HG03097 (cell line): Measurements from ENCODE around the gene AKAP8L.
"Not testable (repeated sequence)": the region's sequence is repeated elsewhere in the genome, so short reads cannot be mapped to it uniquely, and the experiment has no call there.

Source experiments
- ATAC-seq: cut with Tn5 transposase; IDR thresholded peaks from one replicate; pipeline ENCODE4 v1.9.1; 2021; ENCODE audit not compliant: unreplicated experiment, low FRiP score

The AKAP8L gene

GRCh38 chr19:15360015-15360414 lies 58.8 kb downstream of the AKAP8L start:
- ATAC-seq: not testable (repeated sequence)

DNA sequence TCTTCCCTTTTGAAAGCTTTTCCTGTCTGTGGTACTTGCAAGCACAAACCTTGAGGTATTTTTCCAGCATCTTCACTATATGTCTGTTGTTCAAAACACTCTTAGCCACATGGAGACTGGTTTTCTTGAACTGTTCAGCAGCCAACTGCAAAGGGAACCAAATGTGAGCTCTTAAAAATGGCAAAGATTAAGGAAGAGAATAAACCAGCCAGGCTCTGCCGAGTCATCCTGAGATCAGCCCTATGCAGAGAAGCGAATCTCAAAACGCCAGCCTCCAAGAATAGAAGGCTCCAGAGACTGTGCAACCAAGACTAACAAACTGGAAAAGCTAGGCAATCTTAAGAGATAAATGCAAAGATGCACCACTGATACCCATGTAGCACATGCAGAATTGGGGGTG lies 59.9 kb downstream of the AKAP8L start:
- no peak for ATAC-seq

DNA sequence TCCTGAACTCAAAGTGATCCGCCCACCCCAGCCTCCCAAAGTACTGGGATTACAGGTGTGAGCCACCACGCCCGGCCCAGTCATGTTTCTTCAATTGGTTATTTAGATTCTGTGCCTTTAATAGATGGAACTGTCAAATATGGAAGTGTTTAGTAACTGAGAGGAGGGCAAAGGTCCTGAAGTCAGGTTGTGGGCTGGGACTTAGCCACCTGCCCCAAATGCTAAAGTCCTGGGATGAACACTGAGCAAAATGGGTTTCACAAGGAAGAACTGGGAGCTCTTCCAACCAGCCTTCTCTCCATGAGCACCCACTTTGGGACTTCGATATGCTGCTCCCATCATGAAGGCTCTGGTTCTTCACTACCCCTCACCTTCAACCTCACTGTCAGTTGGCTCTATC lies 60.9 kb downstream of the AKAP8L start:
- no peak for ATAC-seq

GRCh38 chr19:15354566-15355296 lies 64.1 kb downstream of the AKAP8L start:
- ATAC-seq: no peak

GRCh38 chr19:15353908-15354307 lies 64.9 kb downstream of the AKAP8L start:
- no peak for ATAC-seq

GRCh38 chr19:15352535-15352934 lies 66.3 kb downstream of the AKAP8L start:
- ATAC-seq: not testable (repeated sequence)

DNA sequence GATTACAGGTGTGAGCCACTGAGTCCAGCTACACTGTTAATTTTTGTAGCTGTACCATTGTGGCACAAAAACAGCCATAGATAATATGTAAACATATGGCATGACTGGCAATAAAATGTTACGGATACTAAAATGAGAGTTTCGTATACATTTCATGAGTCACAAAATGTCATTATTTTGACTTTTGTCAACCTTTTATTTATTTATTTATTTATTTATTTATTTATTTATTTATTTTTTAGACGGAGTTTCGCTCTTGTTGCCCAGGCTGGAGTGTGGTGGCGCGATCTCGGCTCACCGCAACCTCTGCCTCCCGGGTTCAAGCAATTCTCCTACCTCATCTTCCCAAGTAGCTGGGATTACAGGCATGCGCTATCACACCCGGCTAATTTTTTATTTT lies 77.5 kb downstream of the AKAP8L start:
- ATAC-seq: not testable (repeated sequence)

GRCh38 chr19:15340086-15340485 lies 78.7 kb downstream of the AKAP8L start:
- ATAC-seq: no peak

GRCh38 chr19:15337202-15337601 lies 81.6 kb downstream of the AKAP8L start:
- no peak for ATAC-seq

- ATAC-seq: not testable (repeated sequence)
Measured at GRCh38 chr19:15335992-15336391, 82.8 kb downstream of the AKAP8L start.

DNA sequence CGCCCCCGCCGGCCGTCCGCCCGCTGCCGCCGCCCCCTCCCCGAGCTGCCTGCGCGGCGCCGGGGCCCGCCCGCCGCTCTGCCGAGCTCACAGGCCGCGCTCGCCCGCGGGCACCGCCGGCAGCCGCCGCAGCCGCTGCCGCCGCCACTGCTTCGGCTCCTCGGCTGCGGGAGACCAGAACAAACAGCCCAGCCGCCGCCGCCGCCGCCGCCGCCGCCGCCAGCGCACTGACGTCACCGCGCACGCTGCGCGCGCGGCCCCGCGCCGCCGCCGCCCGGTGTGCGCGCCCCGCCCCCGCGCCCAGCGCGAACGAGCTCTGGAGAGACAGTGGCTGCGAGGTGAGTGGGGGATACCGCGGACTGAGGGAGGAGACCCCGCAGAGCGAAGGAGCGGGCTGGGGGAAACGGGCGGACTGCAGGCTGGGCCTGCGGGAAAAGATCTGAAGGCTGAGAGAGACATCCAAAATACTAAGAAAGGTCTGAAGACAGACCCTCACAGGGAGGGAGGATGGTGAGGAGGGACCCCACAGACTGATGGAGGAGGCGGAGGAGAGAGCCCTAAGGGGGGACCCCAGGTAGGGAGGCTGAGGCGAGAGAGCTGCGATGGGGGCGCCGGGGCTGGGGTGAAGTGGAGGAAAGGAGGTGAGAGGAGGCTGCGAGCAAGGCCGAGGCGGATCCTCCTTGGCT lies 86.3 kb downstream of the AKAP8L start, which contains the start of gene BRD4:
Gene BRD4, minus strand, starts transcription at position 229 of the 686 bp plus-strand sequence. CDS start 59,440 bp downstream, outside the sequence.
- peak; percentile 43 for ATAC-seq

DNA sequence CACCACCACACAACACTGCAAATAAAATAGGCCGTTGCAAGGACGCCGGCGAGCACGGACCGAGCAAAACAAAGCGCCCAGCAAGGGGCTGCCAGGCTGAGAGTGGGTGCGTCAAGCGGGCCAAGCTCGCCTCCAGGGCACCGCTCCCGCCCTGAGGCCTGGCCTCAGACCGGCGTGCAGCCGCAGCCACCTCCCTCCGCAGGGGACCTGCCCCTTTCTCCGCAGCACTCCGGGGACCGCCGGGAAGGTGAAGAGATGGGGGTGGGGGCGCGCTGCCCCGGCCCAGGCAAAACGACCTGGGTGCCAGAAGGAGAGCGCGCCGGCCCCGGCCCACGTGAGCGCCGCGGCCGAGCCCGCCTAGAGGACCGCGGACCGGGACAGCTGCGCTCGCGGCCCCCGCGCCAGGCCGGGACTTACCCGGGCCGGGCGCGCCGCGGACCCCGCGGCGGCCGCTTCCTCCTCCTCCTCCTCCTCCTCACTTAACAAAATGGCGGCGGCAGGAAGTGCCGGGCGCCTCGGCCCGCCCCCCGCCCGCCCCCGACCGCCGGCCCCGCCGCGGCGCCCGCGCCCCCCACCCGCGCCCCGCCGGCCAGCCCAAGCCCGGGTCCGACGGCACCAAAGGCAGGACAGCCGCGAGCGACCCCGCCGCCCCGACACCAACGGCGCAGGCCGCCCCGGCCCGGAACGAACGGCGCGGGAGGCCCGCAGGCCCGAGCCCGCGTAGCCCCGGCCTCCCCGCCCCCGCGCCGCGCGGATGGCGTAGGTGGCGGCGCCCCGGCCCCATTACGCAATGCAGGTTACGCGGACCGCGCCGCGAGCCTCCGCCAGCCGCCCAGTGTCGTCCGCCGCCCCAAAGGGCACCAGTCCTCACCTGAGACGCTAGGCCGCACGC lies 87.1 kb downstream of the AKAP8L start:
- peak; percentile 22 for ATAC-seq

DNA sequence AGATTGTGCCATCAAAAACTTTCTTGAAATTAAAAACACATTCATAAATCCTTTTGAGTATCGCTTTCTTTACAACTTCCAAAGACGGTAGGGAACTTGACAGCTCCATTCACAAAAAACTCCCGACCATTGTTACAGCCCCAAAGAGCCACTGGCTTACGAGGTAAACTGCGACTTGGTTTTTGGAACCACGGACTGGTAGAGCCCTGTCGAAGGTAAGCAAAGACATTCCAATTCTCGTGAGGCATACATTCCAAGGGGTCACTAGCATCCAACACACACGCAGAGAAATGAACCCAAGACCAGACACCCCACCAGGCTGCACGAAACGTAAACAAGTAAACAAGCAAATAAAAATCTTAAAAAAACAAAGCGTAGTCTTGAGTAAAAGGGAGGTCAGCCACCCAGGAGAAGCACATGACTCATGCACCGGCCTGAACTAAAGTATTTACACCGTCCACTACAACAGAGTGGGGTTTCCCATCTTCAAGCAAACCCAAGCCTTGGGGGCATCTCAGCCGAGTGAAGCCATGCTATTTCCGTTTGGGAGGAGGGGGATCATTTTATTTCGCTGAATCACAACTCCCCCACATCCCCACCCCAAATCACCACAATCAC lies 87.9 kb downstream of the AKAP8L start:
- ATAC-seq: no peak
